Uterus (tissue), 4 donors: Measurements from ENCODE around the gene KITLG. TPM values are rescaled to one million over a fixed set of nuclear protein-coding genes. Genes with fewer than 3 reads are reported as not detected.
"Not testable (repeated sequence)": the region's sequence is repeated elsewhere in the genome, so short reads cannot be mapped to it uniquely, and the experiment has no call there.

Experiments
- DNase-seq, 2 donors: peaks; one replicate each; pipeline ENCODE4 v3.0.0-alpha.2; 2019 to 2020
- H3K27ac ChIP-seq, 2 donors: fragments of 200-600 bp; sonication (generic); 1 replicate in 1 of 2; 2 replicates in 1 of 2; pipeline ENCODE4 v1.5.1; 2016 to 2018
- H3K27me3 ChIP-seq, 2 donors: fragments of 200-600 bp; sonication (generic); one replicate each; pipeline ENCODE4 v1.5.1; 2018 to 2019; ENCODE audit warnings: control low read depth in 1 of 2
- H3K36me3 ChIP-seq, 2 donors: fragments of 200-600 bp; sonication (generic); one replicate each; pipeline ENCODE4 v1.5.1; 2019; ENCODE audit warnings: control low read depth in 1 of 2
- H3K4me1 ChIP-seq, 2 donors: fragments of 200-600 bp; sonication (generic); one replicate each; pipeline ENCODE4 v1.5.1; 2018 to 2019; ENCODE audit warnings: control low read depth in 1 of 2
- H3K4me3 ChIP-seq, 2 donors: fragments of 200-600 bp; sonication (generic); 1 replicate in 1 of 2; 2 replicates in 1 of 2; pipeline ENCODE4 v1.5.1; 2018 to 2019; ENCODE audit warnings: mild to moderate bottlenecking in 1 of 2
- H3K9me3 ChIP-seq, 2 donors: fragments of 200-600 bp; sonication (generic); one replicate each; pipeline ENCODE4 v1.5.1; 2019; ENCODE audit warnings: control low read depth in 1 of 2
- POLR2A ChIP-seq, 2 donors: fragments of 450-650 bp; IDR thresholded peaks; one replicate each; pipeline ENCODE4 v1.6.1; 2016; ENCODE audit warnings: antibody characterized with exemption in 2 of 2, mild to moderate bottlenecking in 1 of 2, moderate library complexity in 1 of 2
- intact Hi-C: fragments of 100-400 bp; cut with DNase I; formaldehyde crosslinking; loops from one replicate; pipeline ENCODE4 v1.15.1; 2023; ENCODE audit warnings: low total_unique reads
- total RNA-seq, 4 donors: library from RNA; depleted of rRNA in 3 of 4; stranded (reverse); fragments of >200 nt in 3 of 4; gene quantifications; one replicate each; pipeline versions ENCODE4 v1.1.0 to v1.2.4, GENCODE V29; 2014 to 2023
- TF ChIP-seq, protein P1 (sequence below), 4 experiments: fragments of 200-600 bp in 2 of 4; fragments of 450-650 bp in 2 of 4; sonication (generic) in 2 of 4; IDR thresholded peaks; one replicate each; pipeline ENCODE4 v1.5.1; 2016 to 2019; ENCODE audit warnings: antibody characterized with exemption in 4 of 4, mild to moderate bottlenecking in 2 of 4, moderate library complexity in 1 of 4
- donor health status: DM: yes; HTN: yes; CAD: no.

KITLG gene
- total RNA-seq, 4 donors from 2014 or later: 19.0 to 51.2 (median 35.8) TPM

- Histone ChIP-seq H3K36me3 (no peaks in the 10 kb centered on the region), H3K27ac (no peak overlapping the region), H3K4me1 (no peaks in the 10 kb centered on the region), H3K9me3 (no peaks in the 10 kb centered on the region), H3K4me3 (no peak overlapping the region), H3K27me3 (no peaks in the 10 kb centered on the region)
- intact Hi-C loops: no loop called here
- no peak for TF ChIP-seq POLR2A (IDR thresholded peaks at IDR 0.05)
- TF ChIP-seq, protein P1, sequence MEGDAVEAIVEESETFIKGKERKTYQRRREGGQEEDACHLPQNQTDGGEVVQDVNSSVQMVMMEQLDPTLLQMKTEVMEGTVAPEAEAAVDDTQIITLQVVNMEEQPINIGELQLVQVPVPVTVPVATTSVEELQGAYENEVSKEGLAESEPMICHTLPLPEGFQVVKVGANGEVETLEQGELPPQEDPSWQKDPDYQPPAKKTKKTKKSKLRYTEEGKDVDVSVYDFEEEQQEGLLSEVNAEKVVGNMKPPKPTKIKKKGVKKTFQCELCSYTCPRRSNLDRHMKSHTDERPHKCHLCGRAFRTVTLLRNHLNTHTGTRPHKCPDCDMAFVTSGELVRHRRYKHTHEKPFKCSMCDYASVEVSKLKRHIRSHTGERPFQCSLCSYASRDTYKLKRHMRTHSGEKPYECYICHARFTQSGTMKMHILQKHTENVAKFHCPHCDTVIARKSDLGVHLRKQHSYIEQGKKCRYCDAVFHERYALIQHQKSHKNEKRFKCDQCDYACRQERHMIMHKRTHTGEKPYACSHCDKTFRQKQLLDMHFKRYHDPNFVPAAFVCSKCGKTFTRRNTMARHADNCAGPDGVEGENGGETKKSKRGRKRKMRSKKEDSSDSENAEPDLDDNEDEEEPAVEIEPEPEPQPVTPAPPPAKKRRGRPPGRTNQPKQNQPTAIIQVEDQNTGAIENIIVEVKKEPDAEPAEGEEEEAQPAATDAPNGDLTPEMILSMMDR (IDR thresholded peaks at IDR 0.05): no peak
- DNase-seq: no peak
These were observed 111.7 kb downstream of the KITLG start for GRCh38 chr12:88468581-88468980.

DNA sequence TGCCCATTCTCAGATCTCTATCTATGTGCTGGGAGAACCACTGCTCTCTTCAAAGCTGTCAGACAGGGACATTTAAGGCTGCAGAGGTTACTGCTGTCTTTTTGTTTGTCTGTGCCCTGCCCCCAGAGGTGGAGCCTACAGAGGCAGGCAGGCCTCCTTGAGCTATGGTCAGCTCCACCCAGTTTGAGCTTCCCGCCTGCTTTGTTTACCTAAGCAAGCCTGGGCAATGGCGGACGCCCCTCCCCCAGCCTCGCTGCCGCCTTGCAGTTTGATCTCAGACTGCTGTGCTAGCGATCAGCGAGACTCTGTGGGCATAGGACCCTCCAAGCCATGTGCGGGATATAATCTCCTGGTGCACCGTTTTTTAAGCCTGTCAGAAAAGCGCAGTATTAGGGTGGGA lies 113.6 kb downstream of the KITLG start:
- intact Hi-C loops, H3K27ac ChIP-seq, H3K9me3 ChIP-seq, H3K4me1 ChIP-seq, H3K36me3 ChIP-seq, H3K27me3 ChIP-seq, H3K4me3 ChIP-seq, DNase-seq: not testable (repeated sequence)

- Histone ChIP-seq H3K36me3 (no peaks in the 10 kb centered on the region), H3K27me3 (no peaks in the 10 kb centered on the region), H3K4me1 (no peaks in the 10 kb centered on the region), H3K27ac (no peak overlapping the region), H3K9me3 (no peaks in the 10 kb centered on the region), H3K4me3 (no peak overlapping the region)
- TF ChIP-seq POLR2A (IDR thresholded peaks at IDR 0.05): no peak
- TF ChIP-seq, protein P1 (IDR thresholded peaks at IDR 0.05): no peak
- no peak for DNase-seq
- intact Hi-C loops: no loop called here
These were observed 121.9 kb downstream of the KITLG start for GRCh38 chr12:88458327-88458726.

GRCh38 chr12:88453323-88453722 lies 126.9 kb downstream of the KITLG start:
- TF ChIP-seq, protein P1 (IDR thresholded peaks at IDR 0.05): no peak
- TF ChIP-seq POLR2A (IDR thresholded peaks at IDR 0.05): no peak
- DNase-seq: no peak
- Histone ChIP-seq H3K27ac (no peak overlapping the region), H3K27me3 (no peaks in the 10 kb centered on the region), H3K4me1 (no peaks in the 10 kb centered on the region), H3K4me3 (no peak overlapping the region), H3K9me3 (no peaks in the 10 kb centered on the region), H3K36me3 (no peaks in the 10 kb centered on the region)
- intact Hi-C loops: no loop called here

- no peak overlapping the region for H3K4me3 ChIP-seq
- no peaks in the 10 kb centered on the region for H3K27me3 ChIP-seq
- TF ChIP-seq POLR2A (IDR thresholded peaks at IDR 0.05): no peak
- TF ChIP-seq, protein P1 (IDR thresholded peaks at IDR 0.05): no peak
- intact Hi-C loops: no loop called here
- no peaks in the 10 kb centered on the region for H3K9me3 ChIP-seq
- no peak overlapping the region for H3K27ac ChIP-seq
- H3K36me3 ChIP-seq: no peaks in the 10 kb centered on the region
- no peak for DNase-seq
- H3K4me1 ChIP-seq: no peaks in the 10 kb centered on the region
These were observed 129.1 kb downstream of the KITLG start for GRCh38 chr12:88451205-88451604.

DNA sequence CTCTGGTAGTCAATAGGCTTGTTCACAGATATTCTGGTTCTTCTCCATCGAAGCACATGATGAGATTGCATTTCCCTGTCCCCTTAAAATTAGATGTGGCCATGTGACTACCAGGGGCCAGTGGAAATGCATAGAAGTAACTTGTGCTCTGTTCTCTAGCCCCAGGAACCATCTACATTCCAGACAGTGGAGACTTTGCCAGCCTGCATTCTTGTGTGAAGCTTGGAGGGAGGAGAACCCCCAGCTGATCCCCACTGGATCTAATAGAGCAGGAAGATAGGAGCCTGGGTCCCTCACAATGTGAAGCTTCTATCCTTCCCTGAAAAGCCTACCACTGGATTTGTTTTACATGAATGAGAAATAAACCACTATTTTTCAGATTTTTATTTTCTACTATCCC lies 130.1 kb downstream of the KITLG start:
- Histone ChIP-seq H3K27ac (no peak overlapping the region), H3K4me3 (no peak overlapping the region), H3K9me3 (no peaks in the 10 kb centered on the region), H3K4me1 (no peaks in the 10 kb centered on the region), H3K27me3 (no peaks in the 10 kb centered on the region), H3K36me3 (no peaks in the 10 kb centered on the region)
- TF ChIP-seq, protein P1 (IDR thresholded peaks at IDR 0.05): no peak
- no peak for TF ChIP-seq POLR2A (IDR thresholded peaks at IDR 0.05)
- intact Hi-C loops: no loop called here
- no peak for DNase-seq
